CD14-positive monocyte (primary cell): ENCODE results near the gene SPATA32. TPM values are rescaled to one million over a fixed set of nuclear protein-coding genes. Genes with fewer than 3 reads are reported as not detected.
A peak's percentile ranks its signal among the peaks of the same experiment; 100 is the strongest.

ENCODE experiments used
- DNase-seq, 3 donors: peaks; one replicate each; pipeline ENCODE4 v3.0.0-alpha.2; 2011 to 2022
- H2AFZ ChIP-seq: 2 replicates; pipeline ENCODE4 v1.6.0; 2012; ENCODE audit warnings: mild to moderate bottlenecking, low read depth, low read length, inconsistent platforms; ENCODE audit not compliant: insufficient read depth, poor library complexity, severe bottlenecking
- H3K27ac ChIP-seq, 2 donors: 1 replicate in 1 of 2; 2 replicates in 1 of 2; pipeline ENCODE4 v1.5.1; 2012 to 2013; ENCODE audit warnings: low read length in 2 of 2, control low read depth in 1 of 2, inconsistent platforms in 1 of 2, low read depth in 1 of 2, mild to moderate bottlenecking in 1 of 2
- H3K27me3 ChIP-seq, 2 donors: one replicate each; pipeline versions ENCODE4 v1.6.0 to v1.6.1; 2011 to 2013; ENCODE audit warnings: low read length in 2 of 2; ENCODE audit not compliant: control insufficient read depth in 2 of 2, insufficient read depth in 2 of 2
- H3K36me3 ChIP-seq, 2 donors: replicated peaks in 1 of 2; 1 replicate in 1 of 2; 2 replicates in 1 of 2; pipeline versions ENCODE4 v1.5.1 to v1.6.1; 2012 to 2013; ENCODE audit warnings: low read length in 2 of 2, control low read depth in 1 of 2, inconsistent platforms in 1 of 2, mild to moderate bottlenecking in 1 of 2; ENCODE audit not compliant: insufficient read depth in 2 of 2, control insufficient read depth in 1 of 2
- H3K4me1 ChIP-seq, 2 donors: 1 replicate in 1 of 2; 2 replicates in 1 of 2; pipeline versions ENCODE4 v1.5.1 to v1.6.1; 2012 to 2013; ENCODE audit warnings: low read length in 2 of 2, control low read depth in 1 of 2, inconsistent platforms in 1 of 2, mild to moderate bottlenecking in 1 of 2, moderate library complexity in 1 of 2; ENCODE audit not compliant: insufficient read depth in 2 of 2, control insufficient read depth in 1 of 2
- H3K4me2 ChIP-seq: replicated peaks from 2 replicates; pipeline ENCODE3; 2012; ENCODE audit warnings: low read length, moderate library complexity, mild to moderate bottlenecking; ENCODE audit not compliant: poor library complexity, severe bottlenecking; ENCODE audit errors: extremely low read depth
- H3K4me3 ChIP-seq, 3 experiments: fragments of 200-600 bp in 1 of 3; sonication (generic) in 1 of 3; replicated peaks in 1 of 3; 1 replicate in 2 of 3; 2 replicates in 1 of 3; pipeline ENCODE4 v1.5.1; 2011 to 2013; ENCODE audit warnings: low read length in 3 of 3, mild to moderate bottlenecking in 3 of 3, control low read depth in 2 of 3, low read depth in 2 of 3, inconsistent platforms in 1 of 3, moderate library complexity in 1 of 3
- H3K79me2 ChIP-seq: 2 replicates; pipeline ENCODE4 v1.6.0; 2012; ENCODE audit warnings: mild to moderate bottlenecking, control low read depth, inconsistent platforms, low read length, moderate library complexity; ENCODE audit not compliant: insufficient read depth
- H3K9ac ChIP-seq: 2 replicates; pipeline ENCODE4 v1.6.0; 2017; ENCODE audit warnings: low read length, mild to moderate bottlenecking; ENCODE audit not compliant: insufficient read depth, poor library complexity, severe bottlenecking
- H3K9me3 ChIP-seq, 2 donors: replicated peaks in 1 of 2; 1 replicate in 1 of 2; 2 replicates in 1 of 2; pipeline versions ENCODE4 v1.5.1 to v1.6.1; 2012 to 2013; ENCODE audit warnings: low read length in 2 of 2, control low read depth in 1 of 2; ENCODE audit not compliant: control insufficient read depth in 1 of 2, insufficient read depth in 1 of 2
- H4K20me1 ChIP-seq: 2 replicates; pipeline ENCODE4 v1.6.0; 2012; ENCODE audit warnings: mild to moderate bottlenecking, low read length, control low read depth, moderate library complexity; ENCODE audit not compliant: insufficient read depth
- H3K27ac Mint-ChIP-seq, 7 donors: one replicate each; pipeline ENCODE4 v1.8.0; 2020; ENCODE audit warnings: mild to moderate bottlenecking in 7 of 7, mixed read lengths in 7 of 7, moderate library complexity in 6 of 7, inconsistent platforms in 2 of 7
- H3K27me3 Mint-ChIP-seq, 3 donors: one replicate each; pipeline ENCODE4 v1.8.0; 2021 to 2022; ENCODE audit warnings: low read depth in 3 of 3, mild to moderate bottlenecking in 3 of 3, mixed read lengths in 3 of 3, moderate library complexity in 3 of 3, inconsistent platforms in 1 of 3
- H3K36me3 Mint-ChIP-seq, 2 donors: one replicate each; pipeline ENCODE4 v1.8.0; 2020; ENCODE audit warnings: mixed read lengths in 2 of 2, inconsistent platforms in 1 of 2, mild to moderate bottlenecking in 1 of 2
- H3K4me1 Mint-ChIP-seq: one replicate; pipeline ENCODE4 v1.8.0; 2020; ENCODE audit warnings: mild to moderate bottlenecking, mixed read lengths
- H3K4me3 Mint-ChIP-seq, 2 donors: one replicate each; pipeline ENCODE4 v1.8.0; 2020; ENCODE audit warnings: mild to moderate bottlenecking in 2 of 2, mixed read lengths in 2 of 2, moderate library complexity in 1 of 2
- H3K9me3 Mint-ChIP-seq, 7 donors: one replicate each; pipeline ENCODE4 v1.8.0; 2020 to 2022; ENCODE audit warnings: mixed read lengths in 7 of 7, mild to moderate bottlenecking in 6 of 7, moderate library complexity in 6 of 7, inconsistent platforms in 2 of 7
- CTCF ChIP-seq: fragments of 200-600 bp; IDR thresholded peaks from one replicate; pipeline ENCODE4 v1.8.0; 2022; ENCODE audit warnings: antibody characterized with exemption, mild to moderate bottlenecking
- WGBS: methylation state at CpG from one replicate; pipeline ENCODE4 v1.1.5; 2013; ENCODE audit warnings: missing lambda C conversion rate; ENCODE audit not compliant: insufficient coverage; 5-methylcytosine and 5-hydroxymethylcytosine counted together
- intact Hi-C, 2 donors: fragments of 100-400 bp; cut with micrococcal nuclease; formaldehyde crosslinking; loops; one replicate each; pipeline versions ENCODE4 v1.15.0 to v1.15.1; 2023
- polyA plus RNA-seq, 3 donors: library from polyadenylated mRNA; depleted of rRNA in 1 of 3; unstranded in 2 of 3; stranded (reverse) in 1 of 3; fragments of 300-500 nt in 2 of 3; fragments of >200 nt in 1 of 3; fragmentation: Illumina TruSeq in 2 of 3; gene quantifications; 1 replicate in 2 of 3; 2 replicates in 1 of 3; pipeline ENCODE4 v1.2.3, GENCODE V29; 2012 to 2021

SPATA32 gene
- polyA plus RNA-seq, 3 donors, result not detected

DNA sequence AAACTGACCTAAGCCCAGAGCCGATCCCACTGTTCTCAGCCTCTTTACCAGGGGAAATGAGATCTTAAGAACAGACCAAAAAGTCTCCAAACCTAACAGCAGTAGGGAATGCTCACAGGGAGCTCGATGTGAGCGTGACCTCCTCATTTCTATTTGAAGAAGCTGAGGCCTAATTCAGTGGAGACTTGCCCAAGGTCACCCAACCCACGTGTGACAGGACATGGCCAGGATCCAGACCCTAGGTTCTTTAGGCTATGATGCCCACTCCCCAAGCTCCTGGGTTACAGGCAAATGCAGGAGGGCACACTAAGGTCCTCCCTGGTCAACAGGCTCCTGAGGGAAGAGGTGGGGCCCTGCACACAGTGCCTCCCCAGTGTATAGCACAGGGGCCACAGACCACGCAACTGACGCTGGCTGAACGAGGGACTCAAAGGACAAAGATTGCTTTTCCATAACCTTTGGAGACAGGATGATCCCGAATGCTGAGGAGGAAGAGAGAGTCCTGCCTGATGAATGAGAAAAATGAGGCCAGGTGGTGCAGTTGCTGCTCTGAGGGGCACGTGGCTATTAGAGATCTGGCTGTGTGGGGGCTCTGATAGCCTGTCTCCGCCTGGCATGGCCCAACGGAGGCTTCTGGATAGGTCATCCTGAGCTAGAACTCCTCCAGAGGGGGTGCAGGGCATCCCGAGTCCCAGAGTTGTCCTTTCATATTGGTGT, 31.0 kb upstream of the SPATA32 start:
- Mint-ChIP-seq H3K36me3 (peaks cover 41 to 55% of the 10 kb centered on the region in 2 donors), H3K27ac (peak overlapping the region; percentile 85 to 94 (median 90)), H3K27me3 (peaks cover 0 to 2% (median 0%) of the 10 kb centered on the region in 3 donors), H3K4me1 (peaks cover 80% of the 10 kb centered on the region), H3K4me3 (peak overlapping the region; percentile 34 to 57), H3K9me3 (peaks cover 0 to 2% (median 0%) of the 10 kb centered on the region in 7 donors)
- DNase-seq, result no peak
- intact Hi-C loops, result loop anchor here in 1 of 2 donors (1.0 to 5.0 kb wide), 4 partner anchors 14 to 66 kb away; no protein-coding TSS in a partner anchor
- peaks cover 23 to 26% of the 10 kb centered on the region in 2 donors for H3K36me3 ChIP-seq
- no peaks in the 10 kb centered on the region for H3K9me3 ChIP-seq
- peak overlapping the region; percentile 77 for H3K27ac ChIP-seq
- H3K4me2 ChIP-seq, result peak overlapping the region; percentile 65
- no peaks in the 10 kb centered on the region for H3K27me3 ChIP-seq
- TF ChIP-seq CTCF, result no peak
- H2AFZ ChIP-seq, result no peak overlapping the region
- peak overlapping the region in 1 of 3 experiments; percentile 44 for H3K4me3 ChIP-seq
- peak overlapping the region; percentile 23 for H3K9ac ChIP-seq
- WGBS, result 92% methylated on average over 10 of the region's 12 CpGs
- H4K20me1 ChIP-seq, result peaks cover 35% of the 10 kb centered on the region
- H3K79me2 ChIP-seq, result peaks cover 52% of the 10 kb centered on the region
- peaks cover 82 to 84% of the 10 kb centered on the region in 2 donors for H3K4me1 ChIP-seq

GRCh38 chr17:45291171-45291805, 29.4 kb upstream of the SPATA32 start:
- Histone ChIP-seq H3K9me3 (no peaks in the 10 kb centered on the region), H3K79me2 (peaks cover 38% of the 10 kb centered on the region), H2AFZ (no peak overlapping the region), H3K4me1 (peaks cover 68 to 70% of the 10 kb centered on the region in 2 donors), H3K36me3 (peaks cover 39 to 42% of the 10 kb centered on the region in 2 donors), H3K27ac (peak overlapping the region; percentile 77), H3K4me3 (peak overlapping the region in 1 of 3 experiments; percentile 41), H3K4me2 (peak overlapping the region; percentile 65), H3K9ac (peak overlapping the region; percentile 10), H3K27me3 (no peaks in the 10 kb centered on the region), H4K20me1 (peaks cover 43% of the 10 kb centered on the region)
- peaks cover 0 to 2% (median 2%) of the 10 kb centered on the region in 3 donors for H3K27me3 Mint-ChIP-seq
- H3K27ac Mint-ChIP-seq, result peak overlapping the region; percentile 85 to 94 (median 89)
- TF ChIP-seq CTCF, result no peak
- H3K9me3 Mint-ChIP-seq, result peaks cover 0 to 2% (median 0%) of the 10 kb centered on the region in 7 donors
- peak overlapping the region in 1 of 2 donors; percentile 62 for H3K4me3 Mint-ChIP-seq
- intact Hi-C loops, result loop anchor here in 1 of 2 donors (5.0 kb wide), 1 partner anchor 36 kb away; no protein-coding TSS in a partner anchor
- peaks cover 51 to 68% of the 10 kb centered on the region in 2 donors for H3K36me3 Mint-ChIP-seq
- peak; percentile 74 to 84 (median 76) for DNase-seq
- WGBS, result 0% methylated on average over 1 of the region's 5 CpGs
- H3K4me1 Mint-ChIP-seq, result peaks cover 67% of the 10 kb centered on the region
